Osteoblast (primary cell): ENCODE results near the gene TCAIM. TPM values are rescaled to one million over a fixed set of nuclear protein-coding genes. Genes with fewer than 3 reads are reported as not detected.

Experiments
- DNase-seq: peaks from one replicate; pipeline ENCODE4 v3.0.0; 2011; ENCODE audit warnings: low spot score, mixed read lengths; ENCODE audit not compliant: insufficient read length; ENCODE audit errors: missing footprints
- H2AFZ ChIP-seq: 2 replicates; pipeline ENCODE4 v1.6.0; 2011; ENCODE audit warnings: mild to moderate bottlenecking, low read length
- H3K27ac ChIP-seq: 2 replicates; pipeline ENCODE4 v1.5.1; 2011; ENCODE audit warnings: mild to moderate bottlenecking, low read depth, low read length, moderate library complexity
- H3K27me3 ChIP-seq: 2 replicates; pipeline ENCODE4 v1.6.0; 2012; ENCODE audit warnings: mild to moderate bottlenecking, control low read depth, inconsistent platforms, low read length, moderate library complexity; ENCODE audit not compliant: insufficient read depth
- H3K36me3 ChIP-seq: 2 replicates; pipeline ENCODE4 v1.5.1; 2011; ENCODE audit warnings: mild to moderate bottlenecking, low read length, control low read depth, moderate library complexity; ENCODE audit not compliant: insufficient read depth
- H3K4me1 ChIP-seq: 2 replicates; pipeline ENCODE4 v1.5.1; 2011; ENCODE audit warnings: mild to moderate bottlenecking, low read length, control low read depth, moderate library complexity; ENCODE audit not compliant: insufficient read depth
- H3K4me2 ChIP-seq: 2 replicates; pipeline ENCODE4 v1.6.0; 2011; ENCODE audit warnings: mild to moderate bottlenecking, low read length; ENCODE audit not compliant: insufficient read depth
- H3K4me3 ChIP-seq: fragments of 200-600 bp; sonication (generic); 3 replicates; pipeline ENCODE4 v1.5.1; 2012; ENCODE audit warnings: mild to moderate bottlenecking, low read length, inconsistent platforms; ENCODE audit not compliant: insufficient read depth
- H3K79me2 ChIP-seq: 2 replicates; pipeline ENCODE4 v1.6.0; 2012; ENCODE audit warnings: mild to moderate bottlenecking, low read length, control low read depth, inconsistent platforms; ENCODE audit not compliant: insufficient read depth
- H3K9me3 ChIP-seq: 2 replicates; pipeline ENCODE4 v1.5.1; 2011; ENCODE audit warnings: low read depth, low read length, control low read depth
- H4K20me1 ChIP-seq: 2 replicates; pipeline ENCODE4 v1.6.0; 2012; ENCODE audit warnings: mild to moderate bottlenecking, low read length, control low read depth; ENCODE audit not compliant: insufficient read depth
- CTCF ChIP-seq: IDR thresholded peaks from 2 replicates; pipeline ENCODE4 v1.5.1; 2011; ENCODE audit warnings: mild to moderate bottlenecking, low read depth, low read length, moderate library complexity; ENCODE audit errors: extremely low read depth
- total RNA-seq: library from RNA; depleted of rRNA; stranded (reverse); fragments of >200 nt; gene quantifications from 2 replicates; pipeline ENCODE4 v1.2.3, GENCODE V29; 2012

Gene TCAIM
- total RNA-seq, 1 donor = 33.7 TPM

- H3K27me3 ChIP-seq = no peaks in the 10 kb centered on the region
- no peak overlapping the region for H2AFZ ChIP-seq
- H3K79me2 ChIP-seq = no peaks in the 10 kb centered on the region
Observed at GRCh38 chr3:44437800-44438199, 99.2 kb downstream of the TCAIM start.

GRCh38 chr3:44439499-44440295 lies 101.1 kb downstream of the TCAIM start:
- Histone ChIP-seq H3K27ac (peak overlapping the region; percentile 89), H3K4me2 (peak overlapping the region; percentile 83), H3K4me3 (peak overlapping the region; percentile 45), H4K20me1 (no peaks in the 10 kb centered on the region), H3K79me2 (no peaks in the 10 kb centered on the region), H3K4me1 (peaks cover 20% of the 10 kb centered on the region), H3K36me3 (peaks cover 9% of the 10 kb centered on the region), H2AFZ (peak overlapping the region; percentile 59), H3K9me3 (no peaks in the 10 kb centered on the region), H3K27me3 (no peaks in the 10 kb centered on the region)
- no peak for DNase-seq
- TF ChIP-seq CTCF = no peak

More at GRCh38 chr3:44437800-44438199, 99.2 kb downstream of the TCAIM start:
- peaks cover 4% of the 10 kb centered on the region for H3K36me3 ChIP-seq
- TF ChIP-seq CTCF = no peak
- no peak overlapping the region for H3K27ac ChIP-seq
- no peaks in the 10 kb centered on the region for H4K20me1 ChIP-seq
- H3K9me3 ChIP-seq = no peaks in the 10 kb centered on the region
- no peak for DNase-seq
- H3K4me2 ChIP-seq = no peak overlapping the region
- no peak overlapping the region for H3K4me3 ChIP-seq
- peaks cover 20% of the 10 kb centered on the region for H3K4me1 ChIP-seq

- Histone ChIP-seq H3K27ac (no peak overlapping the region), H4K20me1 (no peaks in the 10 kb centered on the region), H2AFZ (no peak overlapping the region), H3K36me3 (peaks cover 37% of the 10 kb centered on the region), H3K4me3 (no peak overlapping the region), H3K79me2 (no peaks in the 10 kb centered on the region), H3K27me3 (no peaks in the 10 kb centered on the region), H3K4me1 (peaks cover 20% of the 10 kb centered on the region), H3K9me3 (peaks cover 20% of the 10 kb centered on the region), H3K4me2 (no peak overlapping the region)
- no peak for DNase-seq
- no peak for TF ChIP-seq CTCF
Observed at GRCh38 chr3:44442596-44443309, 104.2 kb downstream of the TCAIM start.

GRCh38 chr3:44444437-44444836 lies 105.9 kb downstream of the TCAIM start:
- Histone ChIP-seq H3K4me1 (peaks cover 17% of the 10 kb centered on the region), H3K79me2 (no peaks in the 10 kb centered on the region), H3K36me3 (peaks cover 54% of the 10 kb centered on the region), H3K27ac (no peak overlapping the region), H3K4me3 (no peak overlapping the region), H3K4me2 (no peak overlapping the region), H4K20me1 (no peaks in the 10 kb centered on the region), H3K27me3 (no peaks in the 10 kb centered on the region), H3K9me3 (peaks cover 31% of the 10 kb centered on the region), H2AFZ (no peak overlapping the region)
- TF ChIP-seq CTCF = no peak
- DNase-seq = no peak
